NT2/D1 (cell line): Measurements from ENCODE around the gene STARD9.
"Not testable (repeated sequence)": the region's sequence is repeated elsewhere in the genome, so short reads cannot be mapped to it uniquely, and the experiment has no call there.

Experiments
- SUZ12 ChIP-seq: IDR thresholded peaks from 2 replicates; pipeline ENCODE4 v1.6.1; 2011; ENCODE audit not compliant: insufficient read length, insufficient read depth; ENCODE audit errors: extremely low read depth
- ZNF274 ChIP-seq: IDR thresholded peaks from 2 replicates; pipeline ENCODE4 v1.6.1; 2011; ENCODE audit warnings: mild to moderate bottlenecking, low read depth, low read length

GRCh38 chr15:42556550-42557207, 18.7 kb upstream of the STARD9 start:
- TF ChIP-seq ZNF274, SUZ12: not testable (repeated sequence)
